HepG2 (cell line): ENCODE results near the gene PAM16. TPM values are rescaled to one million over a fixed set of nuclear protein-coding genes. Genes with fewer than 3 reads are reported as not detected.
A peak's percentile ranks its signal among the peaks of the same experiment; 100 is the strongest.

Experiments used
- ATF4 ChIP-seq, 2 experiments: fragments of 450-650 bp in 1 of 2; sonication (generic) in 1 of 2; formaldehyde crosslinking; IDR thresholded peaks; 2 replicates each; pipeline versions ENCODE4 v1.5.0 to v1.8.0; 2020 to 2022; ENCODE audit warnings: mild to moderate bottlenecking in 1 of 2, missing genetic modification reagents in 1 of 2
- DR1 ChIP-seq: sonication (generic); formaldehyde crosslinking; IDR thresholded peaks from 2 replicates; pipeline ENCODE4 v1.8.0; 2021; ENCODE audit warnings: mild to moderate bottlenecking, missing genetic modification reagents, inconsistent platforms
- FOSL1 ChIP-seq: sonication (generic); formaldehyde crosslinking; IDR thresholded peaks from 2 replicates; pipeline ENCODE4 v1.9.0; 2021; ENCODE audit warnings: missing genetic modification reagents, borderline replicate concordance
- GLMP ChIP-seq: sonication (generic); formaldehyde crosslinking; IDR thresholded peaks from 2 replicates; pipeline ENCODE4 v1.9.0; 2021; ENCODE audit warnings: missing genetic modification reagents, mild to moderate bottlenecking, borderline replicate concordance
- HOXA3 ChIP-seq: sonication (generic); formaldehyde crosslinking; IDR thresholded peaks from 2 replicates; pipeline ENCODE4 v1.5.0; 2020; ENCODE audit warnings: missing genetic modification reagents
- HOXA9 ChIP-seq: sonication (generic); formaldehyde crosslinking; IDR thresholded peaks from 2 replicates; pipeline ENCODE4 v1.8.1; 2022; ENCODE audit warnings: missing genetic modification reagents, mild to moderate bottlenecking, moderate library complexity, borderline replicate concordance
- JUND ChIP-seq: sonication (generic); formaldehyde crosslinking; IDR thresholded peaks from 2 replicates; pipeline ENCODE4 v1.8.0; 2022; ENCODE audit warnings: mild to moderate bottlenecking, missing genetic modification reagents
- MED1 ChIP-seq: sonication (generic); formaldehyde crosslinking; IDR thresholded peaks from 2 replicates; pipeline ENCODE4 v1.4.0; 2020; ENCODE audit warnings: missing genetic modification reagents
- MEIS1 ChIP-seq: sonication (generic); formaldehyde crosslinking; IDR thresholded peaks from 2 replicates; pipeline ENCODE4 v1.9.0; 2021; ENCODE audit warnings: mild to moderate bottlenecking, missing genetic modification reagents, moderate library complexity, borderline replicate concordance
- MIXL1 ChIP-seq: IDR thresholded peaks from 2 replicates; pipeline ENCODE4 v1.6.1; 2016
- MTF1 ChIP-seq: sonication (generic); formaldehyde crosslinking; IDR thresholded peaks from 2 replicates; pipeline ENCODE4 v1.5.0; 2020; ENCODE audit warnings: missing genetic modification reagents
- MYC ChIP-seq: sonication (generic); formaldehyde crosslinking; IDR thresholded peaks from 2 replicates; pipeline ENCODE4 v1.9.0; 2021; ENCODE audit warnings: missing genetic modification reagents, borderline replicate concordance
- NFIB ChIP-seq: sonication (generic); formaldehyde crosslinking; IDR thresholded peaks from 2 replicates; pipeline ENCODE4 v1.9.0; 2021; ENCODE audit warnings: missing genetic modification reagents, mild to moderate bottlenecking, borderline replicate concordance
- PCBP2 ChIP-seq: fragments of 200-400 bp; formaldehyde crosslinking; optimal IDR thresholded peaks from 2 replicates; pipeline ENCODE3; 2018; ENCODE audit warnings: low read length, low read depth; ENCODE audit not compliant: poor library complexity, severe bottlenecking
- RXRB ChIP-seq: IDR thresholded peaks from 2 replicates; pipeline ENCODE4 v1.6.1; 2016; ENCODE audit warnings: borderline replicate concordance, missing genetic modification reagents, missing compliant biosample characterization
- SNAI1 ChIP-seq: sonication (generic); formaldehyde crosslinking; IDR thresholded peaks from 2 replicates; pipeline ENCODE4 v1.5.0; 2020; ENCODE audit warnings: mild to moderate bottlenecking, missing genetic modification reagents, borderline replicate concordance
- SNRNP70 ChIP-seq: fragments of 200-400 bp; formaldehyde crosslinking; IDR thresholded peaks from 2 replicates; pipeline ENCODE4 v1.6.1; 2017; ENCODE audit warnings: mild to moderate bottlenecking, low read depth, low read length, moderate library complexity
- SP4 ChIP-seq: sonication (generic); formaldehyde crosslinking; IDR thresholded peaks from 2 replicates; pipeline ENCODE4 v1.8.1; 2023; ENCODE audit warnings: mild to moderate bottlenecking, missing genetic modification reagents
- SRY ChIP-seq: sonication (generic); formaldehyde crosslinking; IDR thresholded peaks from 2 replicates; pipeline ENCODE4 v1.8.0; 2022; ENCODE audit warnings: mild to moderate bottlenecking, missing genetic modification reagents
- SUZ12 ChIP-seq: fragments of 150-350 bp; IDR thresholded peaks from 2 replicates; pipeline ENCODE4 v1.6.1; 2014; ENCODE audit warnings: low read depth, low read length
- TBX2 ChIP-seq: sonication (generic); formaldehyde crosslinking; IDR thresholded peaks from 2 replicates; pipeline ENCODE4 v1.5.0; 2020; ENCODE audit warnings: missing genetic modification reagents, mild to moderate bottlenecking, borderline replicate concordance
- TCF7 ChIP-seq: sonication (generic); IDR thresholded peaks from 2 replicates; pipeline ENCODE4 v1.6.1; 2016; ENCODE audit warnings: antibody characterized with exemption, low read depth
- U2AF1 ChIP-seq: fragments of 200-400 bp; formaldehyde crosslinking; optimal IDR thresholded peaks from 2 replicates; pipeline ENCODE3; 2017; ENCODE audit warnings: mild to moderate bottlenecking, low read depth, low read length
- ZIK1 ChIP-seq: sonication (generic); formaldehyde crosslinking; IDR thresholded peaks from 2 replicates; pipeline ENCODE4 v1.5.0; 2020; ENCODE audit warnings: mild to moderate bottlenecking, low read depth, missing genetic modification reagents, borderline replicate concordance
- ZNF839 ChIP-seq: sonication (generic); formaldehyde crosslinking; IDR thresholded peaks from 2 replicates; pipeline ENCODE4 v1.4.0; 2020; ENCODE audit warnings: missing genetic modification reagents, mild to moderate bottlenecking, borderline replicate concordance
- polyA plus RNA-seq, 8 experiments: library from polyadenylated mRNA; depleted of rRNA in 3 of 8; stranded (reverse) in 7 of 8; unstranded in 1 of 8; fragments of >200 nt; fragmentation: Illumina TruSeq in 4 of 8; extraction: Trizol in 4 of 8; gene quantifications; 2 replicates each; pipeline versions ENCODE4 v1.2.1 to v1.2.3, GENCODE V29; 2011 to 2016; ENCODE audit warnings: low read depth in 4 of 8, missing spikeins in 1 of 8, mixed read lengths in 1 of 8; ENCODE audit not compliant: insufficient read depth in 1 of 8
- total RNA-seq, 5 experiments: library from RNA; depleted of rRNA; stranded (reverse); fragments of >200 nt; fragmentation: Illumina TruSeq; extraction: Trizol; gene quantifications; 2 replicates each; pipeline ENCODE4 v1.2.3, GENCODE V29; 2016; ENCODE audit warnings: low read depth in 1 of 5

Gene PAM16
- total and polyA plus RNA-seq, 2 of the 13 experiments (the other 11 are each of a cell fraction or from before 2014, with no cell fraction given) = 51.5 to 51.8 TPM

GRCh38 chr16:4328046-4328781 is 22.9 kb downstream of the PAM16 start (continued):
- no peak for TF ChIP-seq GLMP (CRISPR knock-in tag)
- TF ChIP-seq U2AF1 = no peak
- peak; percentile 74; the same call in 1 of the 2 replicates for TF ChIP-seq HOXA3 (CRISPR knock-in tag)
- TF ChIP-seq DR1 (CRISPR knock-in tag) = peak; percentile 80
- 0 out of 2 replicates have a peak, but pooled peaks have one; percentile 21 for TF ChIP-seq JUND
- no peak for TF ChIP-seq PCBP2
- no peak for TF ChIP-seq SNRNP70
- no peak for TF ChIP-seq ATF4 (CRISPR knock-in tag; IDR thresholded peaks at IDR 0.05)
- TF ChIP-seq TBX2 (CRISPR knock-in tag) = peak; percentile 64
- TF ChIP-seq SUZ12 = no peak
- no peak for TF ChIP-seq TCF7
- peak; percentile 51; the same call in 1 of the 2 replicates for TF ChIP-seq MIXL1 (CRISPR knock-in tag)
- TF ChIP-seq MYC (CRISPR knock-in tag) = peak; percentile 44; the same call in 1 of the 2 replicates
- peak; percentile 91 for TF ChIP-seq RXRB (CRISPR knock-in tag)
- no peak for TF ChIP-seq MEIS1 (CRISPR knock-in tag)
- TF ChIP-seq ZIK1 (CRISPR knock-in tag) = peak; percentile 38; the same call in 1 of the 2 replicates
- no peak for TF ChIP-seq ZNF839
- no peak for TF ChIP-seq HOXA9 (CRISPR knock-in tag)
- 0 out of 2 replicates have a peak, but pooled peaks have one; percentile 46 for TF ChIP-seq SP4 (CRISPR knock-in tag)
- no peak for TF ChIP-seq MTF1 (CRISPR knock-in tag)
- TF ChIP-seq NFIB (CRISPR knock-in tag) = no peak
- peak; percentile 82 for TF ChIP-seq MED1
- no peak for TF ChIP-seq FOSL1 (CRISPR knock-in tag)
- TF ChIP-seq SRY (CRISPR knock-in tag) = peak; percentile 52; the same call in 1 of the 2 replicates
- TF ChIP-seq SNAI1 = no peak
